Activated naive CD4-positive, alpha-beta T cell treated with Interleukin-2 at 50 U/mL for 16 hours (primary cell): ENCODE data around the gene RASL10B.

Experiments used
- DNase-seq: peaks from one replicate; pipeline ENCODE4 v3.0.0-alpha.2; 2020

The RASL10B gene

GRCh38 chr17:35723735-35724134 lies 7.7 kb upstream of the RASL10B start:
- no peak for DNase-seq

DNA sequence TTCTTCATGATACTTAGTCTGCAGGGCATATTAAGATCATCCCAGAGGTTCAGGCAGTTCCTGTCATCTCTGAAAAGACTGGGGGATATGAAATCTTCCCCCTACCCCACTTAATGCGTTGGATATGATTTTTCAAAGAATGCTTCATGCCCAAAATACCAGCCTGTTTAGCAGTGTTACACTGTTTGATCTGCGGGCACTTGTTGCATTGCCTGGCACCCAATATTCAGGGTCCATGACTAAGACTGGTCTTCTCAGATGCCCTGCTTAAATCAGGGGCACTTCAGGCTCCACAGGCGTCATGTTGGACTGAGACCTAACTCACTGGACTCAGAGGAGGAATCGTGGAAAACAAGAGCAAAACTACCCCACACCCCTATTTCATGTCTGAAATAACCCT lies 6.4 kb upstream of the RASL10B start:
- DNase-seq: no peak

DNA sequence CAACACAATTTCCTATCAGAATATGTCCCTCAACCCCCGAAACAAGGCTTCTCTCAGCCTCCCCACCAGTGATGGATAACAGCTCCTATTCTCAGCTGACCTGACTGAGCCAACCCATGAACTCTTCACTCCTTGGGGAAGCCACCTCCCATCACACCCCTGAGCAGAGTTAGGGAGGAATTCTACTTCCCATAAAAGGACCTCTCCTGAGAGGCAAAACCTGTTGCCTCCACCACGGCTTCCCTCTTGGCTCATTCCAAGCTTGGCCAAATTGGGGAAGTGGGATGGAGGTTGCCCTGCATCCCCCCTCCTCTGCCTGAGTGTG lies 5.7 kb upstream of the RASL10B start:
- DNase-seq: no peak

DNA sequence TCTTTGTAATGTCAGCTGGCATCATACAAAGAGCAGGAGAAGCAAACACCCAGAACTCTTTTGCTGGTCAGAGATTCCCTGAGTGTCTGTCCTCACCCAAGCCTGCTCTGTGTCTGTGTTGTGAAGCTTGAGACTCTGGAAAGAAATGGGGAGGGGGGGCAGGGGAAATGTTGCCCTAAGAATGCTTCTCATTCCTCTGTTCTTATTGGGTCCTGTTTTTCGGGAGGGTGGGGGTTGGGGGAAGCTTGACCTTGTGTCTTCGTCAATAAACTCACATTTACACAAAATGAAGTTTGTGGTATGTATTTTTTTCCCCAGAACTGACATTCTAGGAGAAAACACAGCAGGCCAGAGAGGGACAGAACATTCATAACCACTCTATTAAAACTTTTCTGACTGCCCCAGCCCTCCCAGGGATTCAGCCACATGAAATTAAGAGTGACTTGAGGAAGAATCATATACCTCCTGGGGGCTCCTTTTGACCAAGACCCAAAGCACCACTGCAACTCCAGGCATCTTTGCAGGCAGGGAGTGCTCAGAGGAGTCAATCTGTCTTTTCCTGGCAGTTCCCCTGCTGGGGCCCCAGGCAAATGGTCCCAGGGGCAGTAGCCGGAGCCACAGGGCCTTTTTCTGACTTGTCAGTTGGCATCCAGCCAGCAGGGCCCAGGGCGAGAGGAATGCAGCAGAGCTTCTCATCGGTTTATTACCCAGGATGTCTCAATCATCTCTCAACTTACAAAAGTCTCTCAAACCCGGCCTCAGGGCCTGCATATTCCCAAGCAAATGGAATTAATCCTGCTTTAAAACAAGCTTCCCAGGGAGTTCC lies 5.1 kb upstream of the RASL10B start:
- no peak for DNase-seq

- DNase-seq: no peak
Measured at GRCh38 chr17:35726953-35727460, 4.4 kb upstream of the RASL10B start.

DNA sequence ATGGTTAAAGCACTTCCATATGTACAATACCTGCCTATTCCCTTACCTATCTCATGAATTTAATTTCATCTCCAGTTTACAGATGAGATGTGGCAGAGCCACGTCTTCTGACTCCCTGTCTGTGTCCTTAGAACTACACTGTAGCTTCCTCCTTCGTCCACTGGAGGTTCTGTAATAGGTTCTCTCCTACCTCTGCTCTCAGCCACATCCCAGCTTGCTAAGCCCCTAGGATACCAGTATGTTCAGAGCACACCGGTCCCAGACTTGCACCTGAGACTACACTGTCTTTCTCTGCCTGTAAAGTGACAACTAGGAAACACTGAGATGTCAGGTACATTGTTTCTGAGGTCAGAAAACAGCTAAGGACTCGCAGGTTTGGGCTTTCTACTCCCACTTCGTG lies 3.8 kb upstream of the RASL10B start:
- no peak for DNase-seq

DNA sequence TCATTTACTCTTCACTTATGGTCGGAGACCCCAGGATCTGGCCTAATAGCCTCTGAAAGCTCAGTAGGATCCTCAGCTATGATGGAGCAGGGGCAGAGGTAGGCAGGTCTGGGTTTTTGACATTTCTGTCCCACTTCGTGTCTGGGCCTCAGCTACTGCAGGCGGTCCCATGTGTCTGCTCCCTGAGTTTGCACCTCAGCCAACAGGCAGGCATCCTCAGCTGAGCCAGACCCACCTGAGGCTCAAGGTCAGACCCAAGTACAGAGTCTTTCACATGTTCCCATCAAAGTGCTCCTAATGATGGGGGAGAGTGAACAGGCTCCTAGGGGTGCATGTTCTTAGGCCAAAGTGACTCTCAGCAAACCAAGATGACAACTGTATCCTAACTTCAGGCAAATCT lies 2.9 kb upstream of the RASL10B start:
- DNase-seq: no peak

GRCh38 chr17:35729405-35729833 lies 2.0 kb upstream of the RASL10B start:
- DNase-seq: no peak

DNA sequence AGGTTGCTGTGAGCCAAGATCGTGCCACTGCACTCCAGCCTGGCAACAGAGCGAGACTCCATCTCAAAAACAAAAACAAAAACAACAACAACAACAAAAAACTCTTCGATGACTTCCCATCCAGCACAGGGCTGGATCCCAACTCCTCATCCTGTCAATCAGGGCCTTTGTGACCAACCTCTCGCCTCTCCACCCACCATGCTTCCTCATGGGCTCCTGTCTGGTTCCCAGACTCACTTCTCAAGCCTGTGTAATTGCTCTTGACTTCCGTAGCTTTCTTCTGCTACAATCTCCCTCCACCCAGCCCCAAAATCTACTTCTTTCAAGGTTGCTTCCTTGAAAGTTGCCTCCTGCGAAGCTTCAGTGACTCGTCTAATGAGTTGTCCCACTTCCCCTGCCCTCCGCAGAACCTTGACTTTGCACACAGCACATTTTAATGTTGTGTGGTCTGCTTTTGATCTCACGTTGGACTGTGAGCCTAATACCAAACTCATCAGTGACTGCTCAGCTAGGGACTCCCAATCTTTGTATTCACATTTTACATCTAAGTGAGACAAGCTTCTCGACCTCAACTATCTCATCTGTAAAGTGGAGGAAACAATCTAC lies 936 bp upstream of the RASL10B start:
- DNase-seq: no peak

DNA sequence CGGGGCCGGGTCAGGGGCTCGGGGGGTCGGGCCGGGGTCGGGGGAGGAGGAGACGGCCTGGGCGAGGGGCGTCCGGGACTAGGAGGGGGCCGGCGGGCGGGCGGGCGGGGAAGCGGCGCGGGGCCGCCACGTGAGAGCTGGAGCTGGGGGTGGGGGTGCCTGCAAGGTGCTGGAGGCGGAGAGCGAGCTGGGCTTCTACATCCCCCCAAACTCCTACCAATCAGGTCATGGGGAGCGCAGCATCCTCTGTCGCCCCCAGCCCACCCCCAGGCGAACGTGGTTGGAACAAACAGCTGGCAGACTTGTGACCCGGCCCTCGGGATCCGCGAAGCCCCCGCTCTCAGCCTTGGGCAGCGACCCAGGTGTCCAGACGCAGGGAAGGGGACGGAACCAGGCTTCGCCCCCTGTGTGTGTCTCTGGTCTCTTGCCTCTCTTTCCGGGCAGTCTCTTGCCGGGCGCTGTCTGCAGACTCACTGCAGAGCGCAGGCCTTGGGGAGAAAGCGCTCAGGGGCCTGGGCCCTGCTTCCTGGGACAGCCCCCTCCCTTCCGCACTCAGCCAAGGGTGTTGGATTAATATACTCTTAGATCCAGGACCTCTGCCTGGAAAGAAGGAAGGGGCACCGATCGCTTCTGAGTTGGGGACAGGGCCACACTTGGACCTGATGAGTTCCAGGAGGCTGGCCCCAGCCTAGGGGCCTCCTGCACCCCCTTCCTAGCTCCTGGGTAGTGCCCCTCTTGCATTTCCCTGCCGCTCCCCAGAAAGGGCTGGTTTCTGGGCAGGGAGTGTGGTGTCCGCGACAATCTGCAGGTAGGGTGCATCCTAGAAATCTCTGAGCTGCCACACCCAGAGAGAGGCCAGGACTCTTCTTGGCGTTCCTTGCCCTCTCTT lies 722 bp downstream of the RASL10B start:
- no peak for DNase-seq

- DNase-seq: no peak
Measured at GRCh38 chr17:35732806-35733136, 1.3 kb downstream of the RASL10B start.

- no peak for DNase-seq
Measured at GRCh38 chr17:35733366-35733765, 1.9 kb downstream of the RASL10B start.

GRCh38 chr17:35734396-35734795 lies 3.0 kb downstream of the RASL10B start:
- no peak for DNase-seq

DNA sequence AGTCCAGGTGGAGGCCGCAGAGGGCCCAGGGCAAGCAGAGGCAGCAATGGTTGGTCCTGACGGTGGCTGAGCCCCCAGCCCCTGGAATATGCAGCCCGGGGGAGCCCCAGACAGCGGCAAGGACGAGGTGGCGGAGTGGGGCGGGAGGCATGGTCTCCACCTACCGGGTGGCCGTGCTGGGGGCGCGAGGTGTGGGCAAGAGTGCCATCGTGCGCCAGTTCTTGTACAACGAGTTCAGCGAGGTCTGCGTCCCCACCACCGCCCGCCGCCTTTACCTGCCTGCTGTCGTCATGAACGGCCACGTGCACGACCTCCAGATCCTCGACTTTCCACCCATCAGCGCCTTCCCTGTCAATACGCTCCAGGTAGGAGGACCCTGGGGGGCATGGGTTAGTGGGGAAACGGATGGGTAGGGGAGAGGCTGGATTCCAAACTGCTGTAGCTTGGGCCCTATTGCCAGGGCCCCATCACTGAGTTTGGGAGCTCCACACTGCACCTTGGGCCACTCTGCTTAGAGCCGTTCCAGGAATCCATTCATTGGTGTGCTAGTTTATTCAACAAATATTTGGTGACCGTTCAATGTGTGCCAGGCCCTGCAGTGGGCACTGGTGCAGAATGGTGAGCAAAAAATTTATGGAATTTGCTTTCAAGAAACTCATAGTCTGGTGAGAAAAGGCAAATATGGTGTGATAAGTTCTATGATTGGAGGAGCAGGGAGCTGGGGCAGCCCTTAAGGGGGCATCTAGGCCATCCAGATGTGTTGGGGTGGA lies 3.8 kb downstream of the RASL10B start:
- no peak for DNase-seq

DNA sequence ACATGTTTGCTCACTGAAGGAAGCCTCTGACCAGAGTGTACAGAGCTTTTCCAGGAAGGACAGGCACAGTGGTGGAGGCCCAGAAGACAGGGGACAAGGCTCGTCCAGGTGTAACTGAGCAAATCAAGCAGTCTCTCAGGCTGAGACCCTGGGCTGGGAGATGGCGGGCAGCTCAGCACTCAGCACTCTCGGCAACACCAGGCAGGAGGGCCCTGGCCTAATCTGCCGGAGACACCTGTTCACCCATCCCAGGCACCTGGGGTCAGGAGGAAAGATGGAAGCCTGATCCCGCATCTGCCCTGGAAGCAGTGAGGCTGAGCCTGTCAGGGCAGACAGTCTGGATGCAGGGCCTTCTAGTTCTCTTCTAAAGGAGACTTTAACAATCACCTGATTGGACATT lies 4.8 kb downstream of the RASL10B start:
- DNase-seq: no peak

GRCh38 chr17:35738519-35739133 lies 7.2 kb downstream of the RASL10B start:
- DNase-seq: no peak

GRCh38 chr17:35740216-35740615 lies 8.8 kb downstream of the RASL10B start:
- no peak for DNase-seq

GRCh38 chr17:35740997-35741931 lies 9.8 kb downstream of the RASL10B start:
- DNase-seq: no peak

GRCh38 chr17:35742496-35742895 lies 11.1 kb downstream of the RASL10B start:
- DNase-seq: no peak

DNA sequence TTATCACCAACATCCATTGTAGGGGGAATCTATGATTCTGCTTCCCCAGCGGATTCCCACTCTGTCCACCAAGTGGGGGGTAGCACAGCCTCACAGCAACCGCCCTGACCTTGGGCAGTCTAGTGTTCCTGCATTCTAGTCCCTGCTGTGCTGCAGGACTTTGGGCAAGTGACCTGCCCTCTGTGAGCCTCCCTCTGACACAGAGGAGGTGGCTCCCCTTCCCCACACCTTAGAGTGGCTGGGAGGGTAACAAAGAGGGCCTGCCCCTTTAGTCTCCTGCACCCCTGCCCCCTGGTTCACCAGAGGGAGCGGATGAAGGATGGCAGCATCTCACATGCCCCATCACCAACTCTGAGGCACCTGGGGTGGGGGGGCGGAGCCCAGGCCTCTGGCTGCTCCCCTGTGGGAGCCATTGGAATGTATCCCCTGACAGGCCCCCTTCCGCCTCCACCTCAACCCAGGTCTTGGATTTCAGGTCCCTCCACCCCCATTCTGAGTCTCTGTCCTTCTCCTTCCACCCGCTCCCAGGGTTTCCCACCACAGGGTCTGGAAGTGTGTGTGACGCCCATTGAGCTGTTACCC lies 11.5 kb downstream of the RASL10B start:
- DNase-seq: no peak
